Adipose tissue (tissue), 3 donors: Measurements from ENCODE around the gene MAGI1. TPM values are rescaled to one million over a fixed set of nuclear protein-coding genes. Genes with fewer than 3 reads are reported as not detected.
A peak's percentile ranks its signal among the peaks of the same experiment; 100 is the strongest.
"Not testable (repeated sequence)": the region's sequence is repeated elsewhere in the genome, so short reads cannot be mapped to it uniquely, and the experiment has no call there.

Experiments
- H3K27ac ChIP-seq: one replicate; pipeline ENCODE4 v1.5.1; 2013; ENCODE audit warnings: low read depth, low read length
- WGBS, 3 donors: extraction: QIAGEN DNeasy Blood & Tissue Kit; methylation state at CpG; one replicate each; pipeline ENCODE4 v1.1.7; 2013; 5-methylcytosine and 5-hydroxymethylcytosine counted together
- polyA plus RNA-seq, 3 donors: library from polyadenylated mRNA; stranded (reverse); fragments of 200-250 nt; gene quantifications; one replicate each; pipeline ENCODE4 v1.2.3, GENCODE V29; 2013
- donor health status: healthy with polysubstance abuse.
- donor health status: Bipolar disorder and iron deficiency.
- donor health status: healthy.

Gene MAGI1
- polyA plus RNA-seq, 3 donors = 8.8 to 10.5 (median 10.4) TPM

- H3K27ac ChIP-seq = not testable (repeated sequence)
- 65 to 94% (median 91%) methylated on average over 2 of the region's 2 CpGs for WGBS, 3 donors
Measured at GRCh38 chr3:66046321-66046720, 7.6 kb upstream of the MAGI1 start.

- no peak overlapping the region for H3K27ac ChIP-seq
Measured at GRCh38 chr3:66041828-66042227, 3.1 kb upstream of the MAGI1 start.

GRCh38 chr3:66041116-66041515, 2.4 kb upstream of the MAGI1 start:
- H3K27ac ChIP-seq = no peak overlapping the region
- WGBS, 3 donors = 66 to 70% (median 69%) methylated on average over 1 of the region's 1 CpG

GRCh38 chr3:66039590-66039887, 821 bp upstream of the MAGI1 start:
- peak overlapping the region; percentile 26 for H3K27ac ChIP-seq
- 1 to 2% (median 1%) methylated on average over 20 of the region's 20 CpGs for WGBS, 3 donors

GRCh38 chr3:66038384-66038725, 363 bp downstream of the MAGI1 start:
- 0 to 1% (median 0%) methylated on average over 25 of the region's 25 CpGs for WGBS, 3 donors
- peak overlapping the region; percentile 51 for H3K27ac ChIP-seq

- WGBS, 3 donors = 0 to 2% (median 0%) methylated on average over 31 of the region's 31 CpGs
Measured at GRCh38 chr3:66037986-66038369, 740 bp downstream of the MAGI1 start.

GRCh38 chr3:66037330-66037985, 1.3 kb downstream of the MAGI1 start:
- no peak overlapping the region for H3K27ac ChIP-seq
- 1 to 4% (median 4%) methylated on average over 32 to 33 of the region's 33 CpGs for WGBS, 3 donors

More at GRCh38 chr3:66037986-66038369, 740 bp downstream of the MAGI1 start:
- H3K27ac ChIP-seq = no peak overlapping the region

GRCh38 chr3:66036586-66037148, 2.1 kb downstream of the MAGI1 start:
- 37 to 62% (median 60%) methylated on average over 9 of the region's 9 CpGs for WGBS, 3 donors
- H3K27ac ChIP-seq = no peak overlapping the region

GRCh38 chr3:66035763-66036477, 2.8 kb downstream of the MAGI1 start:
- 41 to 55% (median 48%) methylated on average over 5 of the region's 5 CpGs for WGBS, 3 donors
- H3K27ac ChIP-seq = no peak overlapping the region

- no peak overlapping the region for H3K27ac ChIP-seq
- 80 to 86% (median 85%) methylated on average over 3 of the region's 3 CpGs for WGBS, 3 donors
Measured at GRCh38 chr3:66033241-66034138, 5.2 kb downstream of the MAGI1 start.

GRCh38 chr3:66031102-66031698, 7.5 kb downstream of the MAGI1 start:
- WGBS, 3 donors = 39 to 72% (median 69%) methylated on average over 6 of the region's 6 CpGs

GRCh38 chr3:66029443-66029842, 9.3 kb downstream of the MAGI1 start:
- H3K27ac ChIP-seq = no peak overlapping the region

More at GRCh38 chr3:66031102-66031698, 7.5 kb downstream of the MAGI1 start:
- H3K27ac ChIP-seq = no peak overlapping the region

- no peak overlapping the region for H3K27ac ChIP-seq
- WGBS, 3 donors = 77 to 78% (median 77%) methylated on average over 5 of the region's 5 CpGs
Measured at GRCh38 chr3:66029014-66029413, 9.7 kb downstream of the MAGI1 start.

- 72 to 82% (median 80%) methylated on average over 12 of the region's 12 CpGs for WGBS, 3 donors
Measured at GRCh38 chr3:66028457-66028856, 10.3 kb downstream of the MAGI1 start.

GRCh38 chr3:66027099-66027498, 11.6 kb downstream of the MAGI1 start:
- H3K27ac ChIP-seq = not testable (repeated sequence)
- WGBS, 3 donors = 98 to 99% (median 99%) methylated on average over 8 of the region's 8 CpGs

More at GRCh38 chr3:66028457-66028856, 10.3 kb downstream of the MAGI1 start:
- no peak overlapping the region for H3K27ac ChIP-seq

GRCh38 chr3:66023738-66024385, 14.9 kb downstream of the MAGI1 start:
- H3K27ac ChIP-seq = no peak overlapping the region
- 64 to 79% (median 71%) methylated on average over 3 of the region's 3 CpGs for WGBS, 3 donors

GRCh38 chr3:66023229-66023628, 15.5 kb downstream of the MAGI1 start:
- WGBS, 3 donors = 63 to 65% (median 64%) methylated on average over 2 of the region's 2 CpGs
- no peak overlapping the region for H3K27ac ChIP-seq

GRCh38 chr3:66021731-66022131, 17.0 kb downstream of the MAGI1 start:
- 60 to 82% (median 82%) methylated on average over 4 of the region's 4 CpGs for WGBS, 3 donors
- H3K27ac ChIP-seq = no peak overlapping the region
